Karpas-422 (cell line): ENCODE results near the gene ZNF41. TPM values are rescaled to one million over a fixed set of nuclear protein-coding genes. Genes with fewer than 3 reads are reported as not detected.

Source experiments
- DNase-seq: peaks from one replicate; pipeline ENCODE4 v3.0.0-alpha.2; 2015
- H2AFZ ChIP-seq: fragments of 200-600 bp; sonication (generic); 2 replicates; pipeline ENCODE4 v1.6.1; 2014; ENCODE audit warnings: antibody characterized with exemption, low read length, mixed read lengths
- H3K27ac ChIP-seq: fragments of 200-600 bp; sonication (generic); 2 replicates; pipeline ENCODE4 v1.5.1; 2014; ENCODE audit warnings: mild to moderate bottlenecking, low read length, moderate library complexity
- H3K27me3 ChIP-seq: fragments of 200-600 bp; sonication (generic); 2 replicates; pipeline ENCODE4 v1.6.1; 2014; ENCODE audit warnings: low read length, mixed read lengths
- H3K36me3 ChIP-seq: fragments of 200-600 bp; sonication (generic); 2 replicates; pipeline ENCODE4 v1.6.1; 2014; ENCODE audit warnings: low read length, mixed read lengths; ENCODE audit not compliant: insufficient read depth
- H3K4me1 ChIP-seq: fragments of 200-600 bp; sonication (generic); 2 replicates; pipeline ENCODE4 v1.6.1; 2014; ENCODE audit warnings: mild to moderate bottlenecking, low read length, mixed read lengths
- H3K4me2 ChIP-seq: fragments of 200-600 bp; sonication (generic); 2 replicates; pipeline ENCODE4 v1.6.1; 2014; ENCODE audit warnings: low read length, low read depth, mild to moderate bottlenecking; ENCODE audit not compliant: poor library complexity, severe bottlenecking
- H3K4me3 ChIP-seq: fragments of 200-600 bp; sonication (generic); 2 replicates; pipeline ENCODE4 v1.5.1; 2014; ENCODE audit warnings: mild to moderate bottlenecking, antibody characterized with exemption, low read length, mixed read lengths
- H3K79me2 ChIP-seq: fragments of 200-600 bp; sonication (generic); 2 replicates; pipeline ENCODE4 v1.6.1; 2014; ENCODE audit warnings: mild to moderate bottlenecking, low read length, mixed read lengths
- H3K9ac ChIP-seq: fragments of 200-600 bp; sonication (generic); 2 replicates; pipeline ENCODE4 v1.6.0; 2014; ENCODE audit warnings: low read length
- H3K9me2 ChIP-seq: fragments of 200-600 bp; sonication (generic), shearing (Covaris generic); replicated peaks from 2 replicates; pipeline ENCODE4 v1.6.0; 2014; ENCODE audit warnings: mild to moderate bottlenecking, low read length, moderate library complexity; ENCODE audit not compliant: insufficient read depth
- H3K9me3 ChIP-seq: fragments of 300-700, 200-600 bp; sonication (generic); 2 replicates; pipeline ENCODE4 v1.6.1; 2014; ENCODE audit warnings: low read length, mixed read lengths
- H4K20me1 ChIP-seq: fragments of 200-600 bp; sonication (generic); 2 replicates; pipeline ENCODE4 v1.6.1; 2014; ENCODE audit warnings: mild to moderate bottlenecking, antibody characterized with exemption, low read length, low read depth; ENCODE audit not compliant: insufficient read depth
- total RNA-seq: library from RNA; depleted of rRNA; stranded (reverse); fragments of >200 nt; shearing (Covaris generic); gene quantifications from 2 replicates; pipeline ENCODE4 v1.2.3, GENCODE V29; 2014; ENCODE audit warnings: low replicate concordance

Gene ZNF41
- total RNA-seq, 1 experiment from 2014 or later = 9.7 TPM

DNA sequence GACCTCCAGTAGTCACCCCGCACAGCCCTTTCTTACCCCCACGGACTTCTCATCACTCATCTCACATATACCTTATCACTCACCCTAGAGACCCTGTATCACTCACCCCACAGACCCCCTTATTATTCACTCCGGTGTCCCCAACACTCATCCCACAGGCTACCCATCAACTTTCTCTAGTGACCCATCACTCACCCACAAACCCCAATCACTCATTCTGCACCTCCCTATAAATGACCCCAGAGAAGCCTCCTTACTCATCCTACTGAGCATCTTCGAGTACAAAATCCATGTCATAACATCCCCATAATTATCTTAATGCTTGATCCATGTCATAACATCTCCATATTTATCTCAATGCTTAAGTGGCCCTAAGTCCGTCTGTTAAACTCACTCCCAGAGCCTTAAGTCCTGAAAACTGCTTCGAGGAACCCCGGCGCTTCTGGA is 934 bp downstream of the ZNF41 start:
- Histone ChIP-seq H3K36me3 (no peaks in the 10 kb centered on the region), H3K4me3 (peak overlapping the region; percentile 63), H3K79me2 (peaks cover 50% of the 10 kb centered on the region), H4K20me1 (no peaks in the 10 kb centered on the region), H2AFZ (no peak overlapping the region), H3K4me2 (peak overlapping the region; percentile 81), H3K9me2 (no peaks in the 10 kb centered on the region), H3K27me3 (no peaks in the 10 kb centered on the region), H3K27ac (no peak overlapping the region; the same call in 1 of the 2 replicates), H3K4me1 (peaks cover 27% of the 10 kb centered on the region), H3K9ac (peak overlapping the region; percentile 66), H3K9me3 (no peaks in the 10 kb centered on the region)
- DNase-seq = no peak

- no peak for DNase-seq
- H2AFZ ChIP-seq = no peak overlapping the region
- H3K9me2 ChIP-seq = no peaks in the 10 kb centered on the region
- peaks cover 55% of the 10 kb centered on the region for H3K79me2 ChIP-seq
- no peaks in the 10 kb centered on the region for H3K9me3 ChIP-seq
- no peaks in the 10 kb centered on the region for H3K27me3 ChIP-seq
- H3K36me3 ChIP-seq = no peaks in the 10 kb centered on the region
- peak overlapping the region; percentile 81 for H3K4me2 ChIP-seq
- no peak overlapping the region for H3K27ac ChIP-seq
- H3K4me1 ChIP-seq = peaks cover 27% of the 10 kb centered on the region
- H3K4me3 ChIP-seq = peak overlapping the region; percentile 63
- H4K20me1 ChIP-seq = no peaks in the 10 kb centered on the region
- no peak overlapping the region; the same call in 1 of the 2 replicates for H3K9ac ChIP-seq
These were observed 1.9 kb downstream of the ZNF41 start for GRCh38 chrX:47481160-47481559.

DNA sequence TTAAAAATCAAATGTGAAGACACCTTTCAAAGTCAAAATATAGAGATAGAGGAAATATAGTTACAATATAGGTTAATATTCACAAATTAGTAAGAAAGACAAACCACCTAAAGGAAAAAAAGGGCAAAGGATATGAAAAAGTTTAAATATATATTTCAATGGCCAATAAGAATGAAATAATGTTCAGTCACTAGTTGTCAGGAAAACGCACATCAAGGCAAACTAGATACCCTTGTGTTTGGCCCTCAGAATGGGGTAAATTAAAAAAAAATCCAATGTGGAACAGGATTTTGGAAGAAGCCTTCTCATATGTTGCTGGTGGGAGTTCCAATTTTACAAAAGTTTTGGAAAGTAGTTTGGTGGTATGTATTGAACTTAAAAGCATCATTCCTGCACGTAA is 2.4 kb downstream of the ZNF41 start:
- H2AFZ ChIP-seq = no peak overlapping the region
- H3K9ac ChIP-seq = no peak overlapping the region
- H3K4me3 ChIP-seq = no peak overlapping the region
- H3K36me3 ChIP-seq = no peaks in the 10 kb centered on the region
- H3K4me2 ChIP-seq = peak overlapping the region; percentile 7
- H3K27ac ChIP-seq = no peak overlapping the region
- H3K9me3 ChIP-seq = no peaks in the 10 kb centered on the region
- H3K4me1 ChIP-seq = peaks cover 27% of the 10 kb centered on the region
- DNase-seq = no peak
- peaks cover 61% of the 10 kb centered on the region for H3K79me2 ChIP-seq
- no peaks in the 10 kb centered on the region for H3K9me2 ChIP-seq
- H3K27me3 ChIP-seq = no peaks in the 10 kb centered on the region
- H4K20me1 ChIP-seq = no peaks in the 10 kb centered on the region

- Histone ChIP-seq H4K20me1 (no peaks in the 10 kb centered on the region), H2AFZ (no peak overlapping the region), H3K27ac (no peak overlapping the region), H3K36me3 (no peaks in the 10 kb centered on the region), H3K9me3 (no peaks in the 10 kb centered on the region), H3K4me2 (no peak overlapping the region), H3K27me3 (no peaks in the 10 kb centered on the region), H3K79me2 (peaks cover 83% of the 10 kb centered on the region), H3K4me1 (no peaks in the 10 kb centered on the region), H3K4me3 (no peak overlapping the region), H3K9me2 (no peaks in the 10 kb centered on the region), H3K9ac (no peak overlapping the region)
- no peak for DNase-seq
These were observed 7.5 kb downstream of the ZNF41 start for GRCh38 chrX:47475476-47475875.

- Histone ChIP-seq H2AFZ (no peak overlapping the region), H3K9me2 (no peaks in the 10 kb centered on the region), H3K4me2 (no peak overlapping the region), H3K9me3 (no peaks in the 10 kb centered on the region), H4K20me1 (no peaks in the 10 kb centered on the region), H3K4me1 (no peaks in the 10 kb centered on the region), H3K79me2 (peaks cover 27% of the 10 kb centered on the region), H3K36me3 (no peaks in the 10 kb centered on the region), H3K27ac (no peak overlapping the region), H3K27me3 (no peaks in the 10 kb centered on the region), H3K9ac (no peak overlapping the region), H3K4me3 (no peak overlapping the region)
- no peak for DNase-seq
These were observed 15.9 kb downstream of the ZNF41 start for GRCh38 chrX:47467106-47467505.

- Histone ChIP-seq H3K36me3 (peaks cover 17% of the 10 kb centered on the region), H3K4me3 (no peak overlapping the region), H4K20me1 (no peaks in the 10 kb centered on the region), H2AFZ (no peak overlapping the region), H3K27me3 (no peaks in the 10 kb centered on the region), H3K9me2 (no peaks in the 10 kb centered on the region), H3K9ac (no peak overlapping the region), H3K9me3 (no peaks in the 10 kb centered on the region), H3K79me2 (no peaks in the 10 kb centered on the region), H3K4me1 (no peaks in the 10 kb centered on the region), H3K27ac (no peak overlapping the region), H3K4me2 (no peak overlapping the region)
- no peak for DNase-seq
These were observed 22.5 kb downstream of the ZNF41 start for GRCh38 chrX:47460561-47460960.

GRCh38 chrX:47458528-47458927 is 24.5 kb downstream of the ZNF41 start:
- Histone ChIP-seq H3K79me2 (no peaks in the 10 kb centered on the region), H3K9me3 (no peaks in the 10 kb centered on the region; the same call in none of the 2 replicates), H3K27me3 (no peaks in the 10 kb centered on the region), H3K4me3 (no peak overlapping the region), H3K4me2 (no peak overlapping the region), H3K4me1 (no peaks in the 10 kb centered on the region), H3K9me2 (no peaks in the 10 kb centered on the region), H3K36me3 (peaks cover 28% of the 10 kb centered on the region), H4K20me1 (no peaks in the 10 kb centered on the region), H2AFZ (no peak overlapping the region), H3K27ac (no peak overlapping the region), H3K9ac (no peak overlapping the region)
- no peak for DNase-seq

- Histone ChIP-seq H3K27me3 (no peaks in the 10 kb centered on the region), H3K4me2 (no peak overlapping the region), H3K27ac (no peak overlapping the region), H3K4me1 (no peaks in the 10 kb centered on the region), H3K36me3 (peaks cover 42% of the 10 kb centered on the region), H3K4me3 (no peak overlapping the region), H2AFZ (no peak overlapping the region), H3K9me3 (no peaks in the 10 kb centered on the region; the same call in none of the 2 replicates), H3K9me2 (no peaks in the 10 kb centered on the region), H4K20me1 (no peaks in the 10 kb centered on the region), H3K9ac (no peak overlapping the region), H3K79me2 (no peaks in the 10 kb centered on the region)
- no peak for DNase-seq
These were observed 26.9 kb downstream of the ZNF41 start for GRCh38 chrX:47456080-47456479.

DNA sequence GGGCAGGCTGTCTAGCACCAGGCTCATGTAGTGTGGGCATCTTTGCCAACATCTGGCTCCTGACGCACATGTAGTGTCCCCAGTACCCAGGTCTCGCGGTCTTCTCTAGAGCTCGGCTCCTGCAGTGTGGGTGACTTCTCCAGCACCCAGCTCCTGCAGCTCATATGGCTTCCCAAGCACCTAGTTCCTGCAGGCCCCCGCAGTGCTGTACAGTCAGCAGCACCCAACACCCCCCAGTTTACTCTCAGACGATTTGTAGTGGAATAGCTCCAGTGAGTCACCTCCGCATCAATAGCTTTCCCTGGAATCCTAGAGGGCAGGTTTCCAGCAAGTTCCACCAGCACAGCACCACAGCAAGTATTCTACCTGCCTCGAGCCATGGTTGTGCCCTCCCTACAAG is 30.9 kb downstream of the ZNF41 start:
- H3K27me3 ChIP-seq = no peaks in the 10 kb centered on the region
- H3K4me1 ChIP-seq = no peaks in the 10 kb centered on the region
- H3K9me3 ChIP-seq = peaks cover 29% of the 10 kb centered on the region
- H3K9ac ChIP-seq = no peak overlapping the region
- DNase-seq = no peak
- H3K79me2 ChIP-seq = no peaks in the 10 kb centered on the region
- no peak overlapping the region for H3K4me3 ChIP-seq
- no peak overlapping the region for H3K27ac ChIP-seq
- no peak overlapping the region for H2AFZ ChIP-seq
- no peaks in the 10 kb centered on the region for H4K20me1 ChIP-seq
- peaks cover 64% of the 10 kb centered on the region for H3K36me3 ChIP-seq
- H3K9me2 ChIP-seq = no peaks in the 10 kb centered on the region
- H3K4me2 ChIP-seq = no peak overlapping the region
